GM10266 (cell line): Measurements from ENCODE around the gene OTUD5.

Source experiments
- DNase-seq: peaks from one replicate; pipeline ENCODE4 v3.0.0; 2012; ENCODE audit errors: extremely low spot score
- TF ChIP-seq, protein P1 (sequence below): IDR thresholded peaks from 2 replicates; pipeline ENCODE4 v1.5.1; 2012; ENCODE audit warnings: mild to moderate bottlenecking, low read depth; ENCODE audit not compliant: control insufficient read depth, insufficient read depth; ENCODE audit errors: missing control alignments

OTUD5 gene

DNA sequence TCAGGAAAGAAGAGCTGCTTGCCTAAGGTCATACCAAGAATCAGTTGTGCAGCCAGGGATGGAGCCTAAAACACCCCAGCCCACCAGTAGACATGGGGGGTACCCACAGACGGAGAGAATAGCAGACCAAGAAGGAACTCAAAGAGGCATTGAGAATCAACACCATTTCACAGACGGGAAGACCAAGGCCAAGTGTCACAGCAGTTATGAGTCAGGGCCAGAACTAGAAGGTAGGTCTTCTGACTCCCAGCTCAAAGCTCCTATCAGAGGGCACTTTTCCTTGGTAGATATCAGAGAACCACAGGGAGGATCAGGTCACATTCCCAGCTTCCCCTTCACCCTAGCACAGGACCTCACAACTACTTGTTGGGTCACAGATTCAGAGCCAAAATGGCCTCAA, 14.5 kb downstream of the OTUD5 start:
- TF ChIP-seq, protein P1, sequence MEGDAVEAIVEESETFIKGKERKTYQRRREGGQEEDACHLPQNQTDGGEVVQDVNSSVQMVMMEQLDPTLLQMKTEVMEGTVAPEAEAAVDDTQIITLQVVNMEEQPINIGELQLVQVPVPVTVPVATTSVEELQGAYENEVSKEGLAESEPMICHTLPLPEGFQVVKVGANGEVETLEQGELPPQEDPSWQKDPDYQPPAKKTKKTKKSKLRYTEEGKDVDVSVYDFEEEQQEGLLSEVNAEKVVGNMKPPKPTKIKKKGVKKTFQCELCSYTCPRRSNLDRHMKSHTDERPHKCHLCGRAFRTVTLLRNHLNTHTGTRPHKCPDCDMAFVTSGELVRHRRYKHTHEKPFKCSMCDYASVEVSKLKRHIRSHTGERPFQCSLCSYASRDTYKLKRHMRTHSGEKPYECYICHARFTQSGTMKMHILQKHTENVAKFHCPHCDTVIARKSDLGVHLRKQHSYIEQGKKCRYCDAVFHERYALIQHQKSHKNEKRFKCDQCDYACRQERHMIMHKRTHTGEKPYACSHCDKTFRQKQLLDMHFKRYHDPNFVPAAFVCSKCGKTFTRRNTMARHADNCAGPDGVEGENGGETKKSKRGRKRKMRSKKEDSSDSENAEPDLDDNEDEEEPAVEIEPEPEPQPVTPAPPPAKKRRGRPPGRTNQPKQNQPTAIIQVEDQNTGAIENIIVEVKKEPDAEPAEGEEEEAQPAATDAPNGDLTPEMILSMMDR, result no peak
- DNase-seq, result no peak

DNA sequence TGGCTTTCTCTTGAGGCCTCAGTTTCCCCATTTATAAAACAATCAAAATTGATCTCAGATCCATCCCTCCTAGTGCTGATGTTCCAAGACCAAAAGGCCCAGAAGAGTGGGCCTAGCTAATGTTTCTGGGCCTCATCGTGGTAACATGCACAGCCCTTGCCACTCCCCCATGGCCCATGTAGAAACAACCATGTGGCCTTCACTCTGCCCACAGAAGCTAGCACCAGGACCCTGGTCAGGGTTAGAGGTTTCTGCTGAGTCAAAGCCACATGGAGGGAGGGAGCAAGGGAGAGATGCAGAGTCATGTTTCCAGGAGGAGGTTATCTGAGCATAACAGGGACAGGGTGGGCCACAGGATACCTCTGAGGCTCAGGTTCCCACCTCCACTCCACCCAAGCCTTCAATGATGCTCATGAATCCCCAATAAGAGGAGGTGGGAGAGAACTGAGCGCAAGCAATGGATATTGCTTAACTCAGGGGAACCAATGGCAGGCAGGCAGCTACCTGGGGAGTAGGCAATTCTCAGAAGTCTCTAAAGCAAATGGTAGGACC, 16.9 kb downstream of the OTUD5 start:
- TF ChIP-seq, protein P1, result no peak
- DNase-seq, result no peak

DNA sequence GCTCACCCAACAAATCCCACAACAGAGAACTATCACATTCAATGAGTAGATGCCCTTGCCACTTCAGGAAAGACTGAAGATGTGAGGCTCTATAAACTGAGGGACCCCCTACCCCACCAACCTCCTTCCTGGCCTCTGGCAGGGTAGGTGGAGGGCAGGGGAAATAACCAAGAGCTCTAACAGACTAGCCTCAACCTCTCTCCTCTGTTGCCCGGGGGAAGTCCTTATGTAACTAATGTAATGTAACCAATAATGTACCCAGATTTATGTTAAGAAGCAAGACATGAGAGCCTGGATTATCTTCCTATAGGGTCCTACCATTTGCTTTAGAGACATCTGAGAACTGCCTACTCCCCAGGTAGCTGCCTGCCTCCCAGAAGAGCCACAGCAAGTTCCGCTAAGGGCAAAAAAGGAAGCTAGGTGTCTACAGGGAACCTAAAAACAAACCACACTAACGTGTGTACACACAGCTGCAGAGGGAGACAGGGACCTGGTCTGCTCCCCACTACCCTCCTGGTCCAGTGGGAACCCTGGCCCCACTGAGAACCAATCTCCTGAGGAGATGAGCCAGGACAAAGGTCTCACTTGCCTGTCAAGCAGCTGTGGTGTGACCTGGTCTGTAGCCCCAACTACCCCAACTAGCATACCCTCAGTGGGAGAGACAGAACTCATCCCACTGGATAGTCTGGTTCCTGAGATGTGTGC, 17.7 kb downstream of the OTUD5 start:
- TF ChIP-seq, protein P1, result no peak

DNA sequence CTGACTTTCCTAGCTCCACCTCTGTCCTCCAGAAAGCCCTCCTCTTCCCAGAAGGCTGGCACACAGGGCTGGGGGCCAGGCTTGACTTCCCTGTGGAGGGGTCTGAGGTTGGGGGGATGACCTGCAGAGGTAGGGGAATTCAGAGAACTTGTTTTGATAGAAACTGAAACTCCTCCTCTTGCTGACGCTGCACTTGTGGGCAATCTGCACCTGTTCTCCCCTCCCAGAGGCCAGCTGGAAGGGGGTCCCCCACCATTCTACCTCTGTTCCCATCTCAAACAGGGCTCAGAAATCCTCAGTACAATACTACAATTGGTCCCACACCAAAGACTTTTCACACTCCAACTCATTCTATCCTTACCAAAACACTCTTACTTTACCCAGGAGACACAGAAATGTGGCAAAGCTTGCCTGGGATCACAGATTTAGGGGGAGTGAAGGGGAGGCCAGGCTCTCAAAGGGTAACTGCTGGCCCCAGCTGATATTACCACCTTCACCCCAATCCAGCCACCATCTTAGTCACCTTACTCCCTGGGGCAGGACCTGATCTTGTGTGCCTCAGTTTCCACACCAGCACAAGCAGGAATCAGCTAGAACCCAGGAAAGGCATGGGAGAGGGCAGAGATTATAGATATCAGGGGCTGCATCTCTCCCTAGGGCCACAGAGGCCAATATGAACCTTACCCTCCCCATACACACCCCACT, 18.5 kb downstream of the OTUD5 start:
- peak; percentile 49 for DNase-seq

More for the DNA sequence above, 17.7 kb downstream of the OTUD5 start:
- DNase-seq, result no peak

DNA sequence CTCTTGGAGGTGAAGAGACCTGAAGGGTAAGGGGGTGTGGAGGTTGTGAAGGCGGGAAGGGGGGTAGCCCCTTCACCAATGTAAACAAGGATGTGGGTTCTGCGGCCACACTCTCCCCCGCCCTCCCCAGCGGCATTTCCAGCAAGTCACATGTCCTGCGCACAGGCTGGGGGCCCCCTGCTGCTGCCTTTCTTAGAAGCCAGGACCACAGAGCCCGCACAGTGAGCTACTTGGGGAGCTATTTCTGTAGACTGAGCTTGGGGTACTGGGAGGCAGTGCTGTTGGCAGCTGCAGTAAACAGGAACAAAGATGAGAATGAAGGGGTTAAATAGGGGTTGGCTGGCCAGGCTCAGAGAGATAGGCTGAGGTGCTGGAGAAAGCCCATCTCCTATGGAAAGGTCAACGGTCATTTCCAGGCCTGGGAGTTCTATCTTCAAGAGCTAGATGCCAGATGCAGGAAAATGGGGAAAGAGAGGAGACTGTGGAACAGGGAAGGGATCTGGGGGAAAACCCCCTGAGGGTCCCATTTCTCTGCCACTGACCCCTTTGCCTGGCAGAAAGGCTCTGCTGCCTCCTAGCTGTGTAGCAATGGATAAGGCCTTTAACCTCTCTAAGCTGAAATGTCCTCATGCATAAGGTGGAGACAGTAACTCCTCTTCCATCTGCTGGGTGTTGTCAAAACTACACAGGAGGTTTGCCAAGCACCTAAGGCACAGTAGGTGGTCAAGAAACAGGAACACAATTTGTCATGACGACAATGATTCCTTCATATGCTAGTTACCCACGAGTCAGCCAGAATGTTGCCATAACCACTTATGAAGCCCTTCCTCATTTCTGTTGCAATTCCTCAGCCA, 20.1 kb downstream of the OTUD5 start:
- TF ChIP-seq, protein P1, result peak; percentile 38

More for the DNA sequence above, 18.5 kb downstream of the OTUD5 start:
- TF ChIP-seq, protein P1, result no peak

DNA sequence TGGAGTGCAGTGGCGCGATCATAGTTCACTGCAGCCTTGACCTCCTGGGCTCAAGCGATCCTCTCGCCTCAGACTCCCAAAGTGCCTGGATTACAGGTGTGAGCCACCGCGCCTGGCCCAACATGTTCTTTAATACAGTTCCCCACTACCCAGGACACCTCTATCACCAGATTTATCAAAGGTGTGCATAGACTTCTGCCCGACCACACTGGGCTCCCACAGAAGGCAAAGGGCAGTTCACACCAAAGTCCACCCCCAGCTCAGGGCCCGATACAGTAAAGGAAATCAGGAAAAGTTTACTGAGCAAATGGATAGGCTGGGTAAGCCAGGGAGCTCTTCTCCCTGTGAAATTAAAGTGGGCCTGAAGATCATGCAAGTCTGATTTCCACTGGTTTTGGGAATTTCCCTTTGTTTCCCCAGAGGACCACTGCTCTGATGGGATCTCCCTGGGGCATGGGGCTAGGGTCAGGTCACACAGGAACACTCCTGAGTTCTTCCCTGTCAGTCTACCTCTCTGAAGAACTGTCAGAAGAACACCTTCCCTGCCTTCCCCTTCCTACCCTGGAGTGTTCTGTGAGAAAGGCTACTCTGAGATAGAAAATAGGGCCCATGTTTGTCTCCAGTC, 20.9 kb downstream of the OTUD5 start:
- DNase-seq, result no peak
- TF ChIP-seq, protein P1, result no peak

More for the DNA sequence above, 20.1 kb downstream of the OTUD5 start:
- DNase-seq, result peak; percentile 54
